HG03097 (cell line): ENCODE results near the gene AQP12A.

Experiments used
- ATAC-seq: cut with Tn5 transposase; IDR thresholded peaks from one replicate; pipeline ENCODE4 v1.9.1; 2021; ENCODE audit not compliant: unreplicated experiment, low FRiP score

The AQP12A gene

DNA sequence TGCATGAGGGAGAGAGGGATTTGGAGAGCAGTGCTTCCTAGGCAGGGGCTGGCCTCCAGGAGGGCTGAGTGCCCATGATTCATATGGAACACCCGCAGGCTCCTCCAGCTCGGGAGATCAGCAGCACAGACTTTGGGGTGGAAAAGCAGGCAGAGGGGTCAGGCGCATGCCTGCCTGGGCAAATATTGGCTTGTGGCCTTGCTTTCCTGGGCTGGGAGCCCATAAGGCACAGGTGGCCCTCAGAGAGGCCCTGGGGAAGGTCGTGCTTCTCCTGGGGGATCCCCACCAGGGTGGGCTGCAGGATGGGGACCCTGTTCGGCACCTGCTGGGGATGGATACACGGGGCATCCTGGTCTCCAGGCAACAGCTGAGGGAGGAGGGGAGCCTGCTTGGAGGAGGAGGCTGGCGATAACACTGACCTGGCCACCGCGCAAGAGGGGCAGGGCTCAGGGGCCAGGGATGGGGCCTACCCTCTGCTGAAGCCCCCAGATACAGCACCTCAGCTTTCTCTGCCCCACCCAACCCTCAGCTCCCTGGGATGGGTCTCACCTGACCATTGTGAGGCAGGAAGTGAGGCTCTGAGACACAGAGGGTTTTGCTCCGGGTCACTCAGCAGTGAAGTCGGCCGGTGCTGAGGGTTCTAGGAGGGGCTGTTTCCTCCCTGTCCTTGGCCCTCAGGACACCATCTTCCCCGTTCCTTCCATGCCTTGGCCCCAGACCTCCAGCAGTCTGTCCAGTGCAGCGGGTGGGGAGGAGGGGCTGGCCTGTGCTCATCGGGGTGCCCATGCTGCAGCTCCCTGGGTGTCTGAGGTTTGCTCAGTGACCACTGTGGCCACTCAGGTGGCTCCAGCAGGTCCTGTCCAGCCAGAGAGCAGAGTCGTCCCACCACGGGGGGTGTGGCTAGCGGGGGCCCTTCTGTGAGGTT, 12.0 kb downstream of the AQP12A start:
- no peak for ATAC-seq

DNA sequence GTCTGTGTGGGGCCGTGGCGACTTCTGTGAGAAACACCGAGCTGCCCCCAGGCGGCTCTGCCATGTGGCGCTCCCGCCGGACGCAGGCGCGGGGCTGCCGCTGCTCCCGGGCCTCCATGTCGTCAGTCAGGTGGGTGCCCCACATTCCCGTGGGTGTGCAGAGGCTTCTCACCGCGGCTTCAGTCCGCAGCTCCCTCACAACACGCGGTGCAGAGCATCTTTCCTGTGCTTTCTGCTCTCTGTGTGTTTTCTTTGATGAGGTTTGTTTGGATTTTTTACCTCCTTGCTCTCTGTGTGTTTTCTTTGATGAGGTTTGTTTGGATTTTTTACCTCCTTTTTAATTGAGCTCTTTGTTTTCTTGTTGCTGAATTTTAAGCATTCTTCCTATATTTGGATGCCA, 13.0 kb downstream of the AQP12A start:
- ATAC-seq, result no peak

DNA sequence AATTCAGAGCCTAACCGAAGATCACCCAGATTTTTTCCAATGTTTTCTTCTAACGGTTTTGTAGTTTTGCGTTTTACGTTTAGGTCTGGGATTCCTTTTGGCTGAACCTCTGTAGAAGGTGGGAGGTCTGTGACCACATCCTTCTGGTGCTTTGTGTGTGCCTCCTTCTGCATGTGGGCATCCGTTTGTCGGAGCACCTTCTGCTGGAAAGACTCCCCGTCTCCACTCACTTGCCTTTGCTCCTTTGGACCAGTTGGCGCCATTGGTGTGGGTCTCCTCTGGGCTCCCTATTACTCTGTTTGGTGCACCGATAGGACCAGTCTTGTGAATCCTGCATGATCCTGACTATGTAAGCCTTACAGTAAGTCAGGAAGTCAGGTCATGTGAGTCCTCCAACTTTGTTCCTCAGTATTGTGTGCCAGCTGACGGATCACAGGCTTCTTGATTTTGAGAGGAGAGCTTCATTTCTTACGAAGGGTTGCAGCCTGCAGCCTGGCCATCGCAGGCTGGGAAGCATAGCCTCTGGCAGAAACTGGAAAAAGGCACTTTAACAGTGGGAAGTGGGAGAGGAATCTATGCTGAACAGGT, 13.6 kb downstream of the AQP12A start:
- no peak for ATAC-seq

DNA sequence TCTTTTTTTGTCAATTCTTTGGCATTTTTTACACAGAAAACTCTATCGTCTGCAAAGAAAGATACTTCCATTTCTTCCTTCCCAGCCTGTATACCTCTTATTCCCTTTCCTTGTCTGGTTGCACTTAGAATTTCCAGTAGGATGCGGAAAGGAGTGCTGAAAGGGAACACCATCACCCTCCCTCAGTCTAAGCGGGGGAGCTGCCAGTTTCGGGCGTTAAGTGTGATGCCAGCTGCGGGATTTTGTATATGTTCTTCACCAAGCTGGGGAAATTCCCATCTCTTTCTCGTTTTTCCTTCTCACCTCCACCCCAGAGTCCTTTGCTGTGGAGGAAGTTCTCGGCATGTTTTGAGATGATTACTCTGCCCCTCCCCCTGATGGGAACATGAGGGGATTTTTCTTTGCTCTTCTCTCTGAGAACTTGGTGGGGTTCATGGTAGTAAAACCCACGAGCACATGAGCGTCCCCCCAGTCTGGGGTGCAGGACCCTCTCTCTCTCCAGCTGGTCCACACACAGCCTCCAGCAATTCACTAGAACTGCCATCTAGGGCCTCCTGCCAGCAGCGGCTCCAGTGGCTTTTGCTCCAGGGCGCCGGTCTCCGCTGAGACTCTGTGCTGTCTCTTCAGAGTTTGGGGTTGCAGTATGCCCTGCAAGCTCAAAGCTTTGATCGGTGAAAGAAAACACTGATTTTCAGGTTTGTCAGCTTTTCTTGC, 15.5 kb downstream of the AQP12A start:
- ATAC-seq, result no peak

DNA sequence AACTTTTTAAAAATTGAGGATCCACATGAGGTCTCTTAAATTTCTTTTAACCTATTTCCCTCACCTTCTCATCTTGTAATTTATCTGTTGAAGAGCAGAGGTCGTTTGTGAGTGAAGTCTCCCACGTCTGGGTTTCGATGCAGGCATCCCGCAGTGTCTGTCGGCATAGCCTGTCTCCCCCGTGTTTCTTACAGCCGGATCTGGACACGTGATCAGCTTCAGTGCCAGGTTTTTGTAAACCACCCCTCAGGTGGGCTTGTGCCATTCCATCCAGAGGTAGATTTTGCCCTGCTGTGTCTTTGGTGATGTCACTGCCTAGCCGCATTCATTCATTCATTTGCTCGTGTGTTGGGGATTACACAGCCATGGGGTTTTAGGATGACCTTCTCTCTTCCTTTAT, 16.2 kb downstream of the AQP12A start:
- ATAC-seq, result no peak

DNA sequence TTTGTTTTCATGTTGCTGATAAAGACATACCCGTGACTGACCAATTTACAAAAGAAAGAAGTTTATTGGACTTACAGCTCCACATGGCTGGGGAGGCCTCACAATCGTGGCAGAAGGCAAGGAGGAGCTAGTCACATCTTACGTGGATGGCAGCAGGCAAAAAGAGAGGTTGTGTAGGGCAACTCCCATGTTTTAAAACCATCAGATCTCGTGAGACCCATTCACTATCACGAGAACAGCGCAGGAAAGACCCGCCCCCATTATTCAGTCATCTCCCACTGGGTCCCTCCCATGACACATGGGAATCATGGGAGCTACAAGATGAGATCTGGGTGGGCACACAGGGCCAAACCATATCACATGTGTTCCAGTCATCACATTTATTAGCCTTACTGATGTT, 16.8 kb downstream of the AQP12A start:
- ATAC-seq, result no peak

DNA sequence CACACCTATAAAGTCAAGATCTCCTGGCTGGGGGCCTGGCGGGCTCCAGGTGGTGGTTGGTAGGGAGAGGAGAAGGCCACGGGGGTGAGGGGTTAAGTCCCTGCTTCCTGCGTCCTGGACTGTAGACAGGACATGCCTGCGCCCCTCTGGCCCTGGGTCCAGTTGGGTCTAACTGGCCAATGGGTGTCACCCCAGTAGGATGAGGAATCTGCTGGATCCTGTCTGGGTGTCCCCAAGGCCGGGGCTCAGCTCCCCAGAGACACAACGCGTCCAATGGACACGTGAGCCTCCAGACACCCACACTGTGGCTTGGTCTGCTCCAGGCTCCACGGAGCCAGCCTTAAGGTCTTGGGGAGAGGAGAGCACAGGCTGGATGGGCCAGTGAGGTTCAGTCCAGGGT, 19.6 kb downstream of the AQP12A start:
- no peak for ATAC-seq

DNA sequence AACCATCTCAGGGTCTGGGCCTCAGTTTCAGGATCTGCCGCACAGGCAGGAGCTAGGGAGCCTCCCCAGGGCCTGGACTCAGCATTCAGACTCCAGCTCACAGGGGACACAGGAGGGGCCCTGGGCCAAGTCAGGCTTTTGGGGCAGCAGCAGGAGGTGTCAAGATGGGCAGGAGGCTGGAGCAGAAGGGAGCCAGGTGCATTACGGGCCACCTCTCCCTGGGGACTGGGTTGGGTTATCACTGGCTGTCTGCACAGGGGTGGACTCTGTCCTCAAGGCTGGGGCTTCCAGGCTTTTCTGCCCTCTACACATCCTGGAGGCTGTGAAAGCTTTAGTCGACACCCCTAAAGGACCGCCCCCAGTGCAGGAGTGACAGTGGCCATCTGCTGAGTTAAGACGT, 20.0 kb downstream of the AQP12A start:
- no peak for ATAC-seq

DNA sequence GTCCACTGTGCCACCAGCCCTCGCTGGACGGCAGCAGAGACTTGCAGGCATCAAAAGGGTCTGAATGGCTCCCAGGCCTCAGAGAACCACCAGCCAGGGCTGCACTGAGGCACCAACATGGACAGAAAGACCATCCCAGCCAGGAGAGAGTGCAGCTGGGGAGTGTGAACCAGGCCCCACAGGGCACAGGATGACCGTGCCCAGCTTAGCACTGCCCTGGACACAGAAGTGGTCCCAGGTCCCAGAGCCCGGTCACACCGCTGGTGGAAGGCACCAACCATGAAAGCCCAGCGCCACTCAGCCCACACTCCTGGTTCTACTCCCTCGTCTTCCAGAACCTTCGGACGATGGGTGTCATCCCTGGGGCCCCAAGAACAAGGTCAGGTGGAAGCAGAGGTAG, 20.5 kb downstream of the AQP12A start:
- ATAC-seq, result no peak

DNA sequence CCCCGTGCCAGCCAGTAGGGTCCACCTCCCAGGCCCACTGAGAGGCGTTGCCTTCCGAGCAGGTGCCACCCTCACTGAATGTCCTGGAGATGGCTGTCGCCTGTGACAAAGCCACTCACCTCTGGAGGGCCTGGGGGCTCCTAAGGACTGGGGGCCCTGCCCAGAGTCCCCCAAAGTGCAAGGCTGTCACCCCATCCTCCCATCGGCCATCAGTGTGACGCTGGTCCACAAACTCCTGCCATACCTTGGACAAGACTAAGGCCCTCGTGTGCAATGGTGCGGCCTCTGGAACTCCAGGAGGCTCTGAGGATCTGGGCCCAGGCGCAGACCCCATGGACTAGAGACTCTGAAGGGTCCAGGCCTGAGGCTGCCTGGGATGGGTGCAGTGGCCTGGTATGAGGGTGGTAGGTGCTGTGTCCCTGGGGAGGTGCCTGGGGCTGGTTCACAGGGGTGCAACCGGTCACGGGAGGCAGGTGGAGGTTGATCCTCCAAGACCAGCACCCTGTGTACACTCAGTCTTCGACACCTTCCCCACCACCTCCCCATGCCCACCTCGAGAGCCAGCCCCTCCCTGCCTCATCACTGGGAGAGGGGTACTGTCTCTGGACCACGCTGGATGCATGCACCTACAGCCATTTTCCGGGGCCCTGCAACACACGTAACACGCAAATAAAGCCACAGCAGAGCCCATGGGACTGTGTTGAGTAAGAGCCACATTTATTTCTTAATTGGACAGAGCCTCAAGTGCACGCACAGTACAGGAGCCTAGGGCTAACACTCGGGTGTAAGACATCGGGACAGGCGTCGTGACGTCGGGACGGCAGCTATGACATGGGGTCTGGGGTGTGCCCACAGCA, 21.6 kb downstream of the AQP12A start:
- ATAC-seq, result no peak

DNA sequence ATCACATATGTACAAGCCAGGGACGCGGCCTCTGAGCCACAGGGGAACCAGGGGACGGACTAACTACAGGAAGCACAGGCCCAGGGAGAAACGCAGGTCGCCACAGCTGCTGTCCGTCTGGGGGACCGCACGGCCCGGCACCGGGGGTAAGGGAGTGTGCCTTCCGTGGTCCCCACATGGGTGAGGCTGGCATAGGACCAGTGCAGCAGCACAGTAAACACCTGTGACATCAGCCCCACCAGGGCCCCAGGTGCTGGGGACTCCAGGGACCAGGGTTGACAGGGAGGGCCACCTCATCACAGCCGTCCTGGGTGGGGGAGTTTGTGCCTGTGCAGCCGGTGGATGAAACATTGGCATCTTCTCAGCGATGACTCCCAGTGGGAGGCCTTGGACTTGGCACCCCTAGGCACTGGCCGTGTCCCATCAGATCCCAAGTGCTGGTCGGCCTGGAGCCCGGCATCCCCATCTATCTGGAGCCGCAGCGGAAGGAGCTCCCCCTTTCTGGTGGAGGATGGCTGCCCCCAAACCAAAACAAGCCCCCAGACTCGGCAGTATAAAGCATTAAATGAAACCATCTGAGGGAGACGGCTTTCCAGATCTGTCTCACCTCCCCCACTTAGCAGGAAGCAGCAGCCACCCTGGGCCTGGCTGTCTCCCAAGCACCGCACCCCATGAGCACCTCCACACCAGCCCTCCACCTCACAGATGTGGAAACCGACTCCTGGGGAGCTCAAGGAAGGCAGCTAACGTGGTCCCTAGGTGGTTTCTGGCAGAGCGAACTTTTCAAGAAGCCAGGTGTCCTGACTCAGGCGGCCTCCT, 22.5 kb downstream of the AQP12A start:
- no peak for ATAC-seq

DNA sequence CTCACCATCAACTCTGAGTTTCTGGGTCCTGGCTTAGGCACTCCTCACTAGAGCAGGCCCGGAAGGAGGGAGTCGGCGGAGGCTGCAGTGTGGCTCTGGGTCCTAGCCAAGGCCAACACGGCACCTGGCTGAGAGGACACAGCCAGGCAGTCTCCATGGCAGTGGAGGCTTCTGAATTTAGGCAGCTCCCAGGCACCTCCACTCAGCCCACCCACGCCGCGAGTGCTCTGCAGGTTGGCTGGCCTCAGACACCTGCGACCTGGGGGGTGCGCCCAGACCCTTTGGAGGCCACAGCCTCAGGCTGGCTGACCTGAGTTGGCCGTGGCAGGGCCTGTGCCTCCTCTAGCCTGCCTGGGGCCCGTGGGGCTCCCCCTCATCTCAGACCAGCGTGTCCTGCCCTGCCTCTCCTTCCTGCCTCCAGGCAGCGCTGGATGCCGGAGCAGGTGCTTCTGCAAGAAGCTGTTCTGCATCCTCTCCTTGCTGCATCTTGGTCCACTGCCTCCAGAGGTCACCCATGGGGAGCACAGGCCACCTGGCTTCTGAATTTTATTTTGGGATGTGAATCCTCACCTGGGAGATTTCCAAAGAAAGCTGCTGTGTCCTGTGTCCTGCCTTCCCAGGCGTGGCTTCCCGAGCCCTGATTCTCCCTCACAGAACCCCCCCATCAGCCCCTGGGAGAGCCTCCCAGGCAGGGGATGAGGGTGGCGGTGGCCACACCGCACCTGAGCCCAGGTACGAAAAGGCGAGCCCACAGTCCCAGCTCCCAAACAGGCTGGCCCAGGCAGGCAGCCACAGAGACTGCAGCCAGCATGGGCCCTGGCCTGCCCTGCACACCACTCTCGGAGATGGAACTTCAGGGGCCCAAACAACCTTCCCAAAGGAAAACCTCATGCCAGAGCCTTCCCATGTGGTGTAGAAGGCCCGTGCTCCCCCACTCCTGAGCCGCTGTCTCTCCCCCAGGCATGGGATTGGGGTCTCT, 23.4 kb downstream of the AQP12A start:
- no peak for ATAC-seq

DNA sequence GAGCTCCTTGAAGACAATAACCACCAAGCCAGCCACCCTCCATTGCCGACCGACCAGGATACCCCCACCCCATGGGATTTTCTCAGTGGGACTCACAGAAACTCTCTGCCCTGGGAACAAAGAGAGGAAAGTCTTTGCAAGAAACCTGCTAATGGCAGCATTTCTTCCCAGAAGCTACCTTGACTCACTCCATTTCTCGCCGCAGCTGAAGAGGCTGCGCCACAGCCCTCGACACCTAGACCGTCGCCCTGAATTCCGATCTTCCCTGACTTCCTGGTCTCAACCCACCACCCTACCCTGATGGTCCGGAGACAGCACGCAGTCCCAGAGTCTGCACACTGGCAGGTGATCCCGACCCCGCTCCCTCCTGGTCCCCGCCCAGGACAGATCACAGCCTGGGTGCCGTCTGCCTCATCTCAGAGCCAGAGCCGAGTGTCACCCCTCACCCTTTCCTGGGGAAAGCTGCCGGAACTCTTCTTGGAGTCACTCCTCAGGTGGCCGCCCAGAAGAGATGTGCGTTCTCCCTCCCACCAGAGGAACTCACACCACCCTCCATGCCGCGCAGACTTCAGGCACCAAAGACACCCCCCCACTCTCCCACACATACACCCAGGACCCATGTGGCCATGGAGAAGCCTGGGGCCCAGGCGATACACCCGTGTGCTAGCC, 24.6 kb downstream of the AQP12A start:
- no peak for ATAC-seq

DNA sequence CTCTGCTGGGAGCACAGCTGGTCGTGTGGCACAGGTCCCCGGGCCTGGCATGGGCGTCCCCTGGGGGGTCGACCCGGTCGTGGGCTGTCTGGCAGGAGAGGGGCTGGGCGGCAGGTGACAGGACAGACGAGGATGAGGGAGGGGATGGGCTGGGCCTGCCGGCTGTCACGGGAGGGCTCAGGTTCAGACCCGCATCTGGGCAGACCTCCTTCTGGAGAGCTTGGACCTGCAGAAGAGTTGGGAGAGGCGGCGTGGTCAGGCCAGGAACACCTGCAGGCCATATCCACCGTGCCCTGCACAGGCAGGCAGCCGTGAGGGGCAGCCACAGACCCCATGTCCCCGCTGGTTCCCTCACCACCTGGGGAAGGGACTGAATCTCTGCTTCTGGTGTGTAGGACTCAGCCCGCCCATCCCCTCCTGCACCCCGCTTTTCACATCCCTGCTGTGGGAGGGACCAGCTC, 25.5 kb downstream of the AQP12A start:
- ATAC-seq, result no peak

DNA sequence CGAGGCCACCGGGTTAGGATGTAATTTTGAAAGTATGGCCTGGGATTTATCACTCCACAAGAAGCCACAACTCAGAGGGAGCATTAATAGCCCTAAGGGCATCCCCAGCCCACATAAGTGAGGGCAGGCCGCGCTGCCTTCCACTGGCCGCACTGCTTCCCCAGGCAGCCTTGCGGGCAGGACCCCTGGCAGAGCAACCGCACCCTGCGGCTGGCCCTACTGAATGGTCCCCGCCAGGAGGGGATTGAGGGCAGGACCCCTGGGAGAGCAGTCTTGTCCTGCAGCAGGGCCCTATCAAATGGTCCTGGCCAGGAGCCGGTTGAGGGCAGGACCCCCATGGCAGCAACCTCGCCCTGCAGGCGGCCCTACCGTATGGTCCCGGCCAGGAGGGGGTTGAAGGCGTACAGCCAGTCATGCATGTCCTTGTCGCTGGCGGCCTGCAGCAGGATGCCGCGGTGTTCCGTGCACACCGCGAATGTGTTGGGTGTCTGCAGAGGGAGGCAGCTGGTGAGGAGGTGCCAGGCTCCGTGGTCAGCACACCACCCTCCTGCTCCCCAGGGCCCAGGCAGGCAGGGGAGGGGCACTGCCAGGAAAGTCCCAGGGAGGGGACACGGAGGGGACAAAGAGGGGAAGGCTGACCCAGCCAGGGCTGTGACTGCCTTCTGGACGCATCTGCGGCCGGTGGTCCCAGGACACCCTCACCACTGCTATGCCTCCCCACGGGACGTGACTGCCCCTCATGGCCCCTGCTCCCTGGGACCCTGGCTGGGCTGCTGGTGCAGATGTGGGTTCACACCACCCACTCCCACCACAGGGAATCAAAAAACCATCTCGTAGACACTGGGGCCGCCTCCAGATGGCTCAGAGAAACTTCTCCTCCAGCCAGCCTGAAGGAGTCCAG, 26.3 kb downstream of the AQP12A start:
- no peak for ATAC-seq

DNA sequence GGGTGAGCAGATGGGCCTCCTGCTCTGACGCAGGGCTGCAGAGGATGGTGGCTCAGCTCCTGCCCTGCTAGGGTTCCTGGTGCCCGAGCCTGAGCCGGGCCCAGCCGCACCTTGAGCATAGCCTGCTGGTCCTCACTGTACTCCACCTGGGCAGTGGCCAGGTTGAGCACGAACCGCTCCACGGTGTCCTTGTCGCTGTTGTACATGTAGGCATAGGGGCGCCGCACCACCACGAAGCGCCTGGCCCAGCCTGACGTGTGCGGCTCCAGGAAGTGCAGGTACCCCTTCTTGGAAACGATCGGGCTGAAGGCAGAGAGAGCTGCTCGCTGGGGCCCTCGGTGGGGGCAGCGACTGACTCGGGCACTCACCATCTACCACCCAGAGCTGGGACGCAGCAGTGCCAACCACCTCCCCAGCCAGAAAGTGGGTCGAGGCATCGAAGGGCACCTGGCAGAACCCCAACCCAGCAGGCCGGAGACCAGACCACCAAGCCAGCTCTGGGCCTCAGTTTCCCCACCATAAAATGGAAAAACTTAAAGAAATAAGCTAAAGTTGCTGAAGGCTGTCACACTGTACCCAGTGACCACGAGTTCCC, 27.3 kb downstream of the AQP12A start:
- ATAC-seq, result no peak
